HUDEP-2 (cell line): ENCODE measurements around the gene WSCD2.
A peak's percentile ranks its signal among the peaks of the same experiment; 100 is the strongest.

Source experiments
- DNase-seq, 76 experiments: peaks; one replicate each; lab custom pipeline; 2025; ENCODE audit not compliant: unreplicated experiment in 76 of 76; lab: John Stamatoyannopoulos, UW

Gene WSCD2

GRCh38 chr12:108152170-108152538 lies 23.1 kb downstream of the WSCD2 start:
- DNase-seq: no peak

- no peak for DNase-seq
These were observed 27.6 kb downstream of the WSCD2 start for GRCh38 chr12:108156717-108157116.

DNA sequence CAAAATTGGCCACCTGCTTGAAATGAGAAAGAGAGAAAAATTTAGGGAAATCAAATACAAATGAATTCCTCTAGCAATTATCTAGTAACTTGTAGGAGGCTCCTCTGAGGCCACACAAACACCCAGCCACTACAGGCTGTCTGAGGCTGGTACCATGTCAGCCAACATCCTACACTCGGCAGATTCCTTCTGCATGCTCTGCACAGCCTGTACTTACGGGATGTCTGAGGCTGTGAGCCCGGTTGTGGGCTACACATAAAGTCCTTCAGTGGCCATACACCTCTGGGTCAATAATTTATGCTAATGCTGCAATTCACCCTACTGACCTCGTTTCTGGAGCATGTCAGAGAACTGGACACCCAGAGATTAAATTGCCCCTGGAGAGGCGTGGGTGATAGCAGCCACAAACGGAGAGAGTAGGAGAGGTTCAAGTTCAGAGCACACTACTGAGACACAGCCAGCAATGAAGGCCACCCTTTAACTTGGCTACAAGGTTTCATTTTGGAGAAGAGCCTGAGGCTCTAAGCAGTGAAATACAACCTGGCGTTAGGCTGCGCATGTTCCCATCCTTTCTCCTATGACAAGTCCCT lies 28.9 kb downstream of the WSCD2 start:
- no peak for DNase-seq

GRCh38 chr12:108162207-108162606 lies 33.1 kb downstream of the WSCD2 start:
- no peak for DNase-seq

- no peak for DNase-seq
These were observed 37.4 kb downstream of the WSCD2 start for GRCh38 chr12:108166505-108166904.

DNA sequence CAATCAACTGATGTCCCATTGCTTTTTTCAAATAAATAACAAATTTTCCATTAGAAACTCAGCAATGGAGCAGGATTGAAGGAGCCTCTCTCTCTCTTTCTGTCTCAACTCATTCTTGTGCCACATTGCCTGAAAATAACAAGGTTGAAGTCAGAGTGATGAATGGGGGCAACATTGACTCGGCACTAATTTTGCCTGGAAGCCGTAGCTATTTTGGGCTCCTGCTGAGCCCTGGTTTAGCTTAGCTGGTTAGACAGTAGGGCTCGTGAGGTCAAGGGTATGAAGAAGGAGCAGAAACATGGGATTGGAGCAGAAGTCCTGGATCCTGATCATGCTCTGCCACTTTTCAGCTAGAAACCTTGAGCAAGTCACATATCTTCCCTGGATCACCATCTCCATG lies 38.9 kb downstream of the WSCD2 start:
- no peak for DNase-seq

DNA sequence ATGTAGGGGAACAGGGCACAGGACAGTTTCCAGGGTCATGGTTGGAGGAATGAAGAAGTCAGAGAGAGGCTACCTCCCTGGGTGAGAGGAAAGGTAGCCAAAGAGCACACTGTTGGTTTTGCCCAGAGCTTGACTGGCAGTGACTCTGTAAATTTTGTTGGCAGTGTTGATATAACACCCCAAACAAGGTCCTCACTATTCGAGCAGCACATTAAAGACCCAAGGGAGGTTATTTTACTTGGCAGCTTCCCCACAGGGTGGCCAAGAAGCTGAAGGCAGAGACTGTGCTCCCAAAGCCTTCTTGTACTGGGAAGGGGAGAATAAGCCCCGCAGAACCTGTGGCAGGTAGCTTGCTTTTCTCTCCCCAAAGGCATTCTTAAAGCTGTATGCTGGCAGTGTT lies 40.6 kb downstream of the WSCD2 start:
- DNase-seq: no peak

DNA sequence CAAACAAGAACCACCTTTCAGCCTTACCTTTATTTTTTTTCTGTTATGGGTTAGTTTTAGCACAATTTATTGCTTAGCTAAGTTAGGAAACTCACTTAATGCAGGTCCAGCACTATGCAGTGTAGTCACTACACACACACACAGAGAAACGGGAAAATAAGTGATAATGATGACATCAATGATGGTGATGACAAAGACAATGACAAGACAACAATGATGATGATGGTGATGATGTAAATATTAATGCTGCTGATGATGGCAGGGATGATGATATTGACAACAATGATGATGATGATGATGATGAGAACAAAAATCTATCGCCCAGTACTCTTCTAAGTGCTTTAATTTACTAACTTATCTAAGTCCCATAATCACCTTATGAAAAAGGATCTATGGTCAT lies 41.1 kb downstream of the WSCD2 start:
- DNase-seq: no peak

DNA sequence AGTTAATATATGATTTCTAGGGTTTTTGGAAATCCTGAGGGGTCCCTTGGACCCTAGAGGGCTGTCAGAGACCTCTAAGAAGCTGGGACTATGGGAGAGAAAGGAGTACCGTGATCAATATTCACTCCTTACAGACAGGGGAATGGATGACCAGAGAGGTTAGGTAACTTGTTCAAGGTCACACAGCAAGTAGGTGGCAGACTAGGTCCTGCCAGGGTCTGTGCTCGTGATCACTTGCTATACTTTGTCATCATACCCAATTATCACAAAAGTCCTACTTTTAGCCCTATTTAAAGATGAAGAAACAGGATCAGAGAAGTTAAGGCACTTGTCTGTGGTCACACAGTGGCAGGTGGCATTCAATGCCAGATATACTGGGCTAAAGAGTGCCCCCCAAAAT lies 42.9 kb downstream of the WSCD2 start:
- no peak for DNase-seq

GRCh38 chr12:108173160-108173559 lies 44.1 kb downstream of the WSCD2 start:
- no peak for DNase-seq

DNA sequence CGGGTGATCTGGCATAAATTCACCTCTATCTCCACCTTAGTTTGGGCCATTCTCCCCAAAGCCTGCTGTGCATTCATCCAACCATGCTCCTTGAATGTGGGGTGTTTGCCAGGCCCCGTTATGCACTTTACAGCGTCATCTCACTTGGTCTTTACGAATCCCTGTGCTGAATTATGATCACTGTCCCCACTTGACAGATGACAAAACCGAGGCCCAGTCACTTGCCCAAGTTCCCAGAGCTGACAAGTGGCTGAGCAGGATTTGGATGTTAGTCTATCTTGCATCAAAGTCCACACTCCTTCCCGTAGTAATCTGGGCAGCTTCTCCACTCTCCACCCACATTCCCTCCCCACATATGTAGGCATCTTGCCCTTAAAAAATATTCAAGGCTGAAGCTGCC lies 44.8 kb downstream of the WSCD2 start:
- no peak for DNase-seq

DNA sequence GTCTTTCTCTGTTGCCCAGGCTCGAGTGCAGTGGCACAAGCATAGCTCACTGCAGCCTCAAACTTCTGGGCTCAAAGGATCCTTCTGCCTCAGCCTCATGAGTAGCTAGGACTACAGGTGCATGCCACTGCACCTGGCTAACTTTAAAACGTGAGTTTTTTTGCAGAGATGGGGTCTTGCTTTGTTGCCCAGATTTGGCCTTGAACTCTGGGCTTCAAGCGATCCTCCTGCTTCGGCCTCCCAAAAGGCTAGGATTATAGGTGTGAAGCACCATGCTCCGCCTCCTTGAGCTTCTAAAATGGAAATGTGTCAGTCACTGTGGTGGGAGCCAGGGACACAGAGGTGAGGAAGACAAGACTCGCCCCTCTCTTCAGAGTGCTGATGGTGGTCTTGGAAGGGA lies 45.6 kb downstream of the WSCD2 start:
- no peak for DNase-seq

GRCh38 chr12:108175310-108175709 lies 46.2 kb downstream of the WSCD2 start:
- no peak for DNase-seq

GRCh38 chr12:108176292-108176691 lies 47.2 kb downstream of the WSCD2 start:
- DNase-seq: no peak

DNA sequence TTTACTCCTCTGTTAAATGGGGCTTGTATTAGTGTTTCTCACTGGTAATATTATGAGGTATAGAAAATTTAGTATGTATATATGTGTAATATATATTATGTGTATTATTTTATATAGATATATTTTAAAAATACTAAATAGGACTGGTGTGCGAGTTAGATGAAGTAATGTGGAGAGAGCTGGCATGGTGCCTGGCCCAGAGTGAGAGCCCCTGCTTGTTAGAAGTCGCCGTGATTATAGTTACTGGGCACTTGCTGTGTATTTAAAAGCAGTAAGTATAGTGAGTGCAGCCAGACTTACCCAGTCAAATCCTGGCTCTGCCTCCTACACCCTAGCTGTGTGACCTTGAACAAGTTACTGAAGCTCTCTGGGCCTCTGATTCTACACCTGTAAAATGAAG lies 48.0 kb downstream of the WSCD2 start:
- no peak for DNase-seq

DNA sequence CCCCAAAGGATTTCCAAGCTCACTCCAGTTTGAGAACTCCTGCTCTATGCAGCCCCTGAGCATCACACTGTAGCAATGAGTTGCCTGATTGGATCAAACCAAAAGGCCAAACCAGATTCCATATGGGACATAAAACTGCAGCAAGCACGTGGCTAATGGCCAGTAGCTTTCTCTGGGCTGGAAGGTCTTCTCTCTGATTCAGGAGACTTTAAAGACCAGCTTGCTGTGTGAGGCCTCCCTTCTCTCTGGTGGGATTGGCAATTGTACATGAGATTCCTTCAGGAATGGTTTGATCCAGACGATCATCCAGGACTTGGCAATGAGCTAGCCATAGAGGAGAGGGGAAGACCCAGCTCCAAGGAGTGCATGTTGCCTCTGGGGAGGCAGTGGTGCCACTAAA lies 50.2 kb downstream of the WSCD2 start:
- no peak for DNase-seq

GRCh38 chr12:108180255-108181094 lies 51.4 kb downstream of the WSCD2 start:
- DNase-seq: no peak

- DNase-seq: no peak
These were observed 52.0 kb downstream of the WSCD2 start for GRCh38 chr12:108181095-108181454.

GRCh38 chr12:108182096-108182495 lies 53.0 kb downstream of the WSCD2 start:
- DNase-seq: no peak

DNA sequence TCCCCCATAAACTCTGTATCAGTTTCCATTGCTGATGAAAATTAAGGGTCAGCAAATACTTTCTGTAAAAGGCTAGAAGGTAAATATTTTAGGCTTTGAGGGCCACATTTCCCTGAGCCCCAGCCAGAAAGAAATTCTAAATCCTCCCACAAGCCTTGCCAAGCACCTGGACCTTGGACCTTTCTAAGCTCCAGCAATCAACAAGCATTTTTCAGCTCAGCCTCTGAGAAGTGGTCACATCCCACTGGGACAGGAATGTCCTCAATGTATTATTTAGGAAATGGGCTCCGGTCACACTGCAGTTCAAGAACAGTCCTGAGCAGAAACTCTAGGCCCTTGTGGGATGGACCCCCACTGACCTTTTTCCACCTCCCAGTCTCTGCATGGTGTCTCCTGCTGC lies 55.9 kb downstream of the WSCD2 start:
- no peak for DNase-seq

DNA sequence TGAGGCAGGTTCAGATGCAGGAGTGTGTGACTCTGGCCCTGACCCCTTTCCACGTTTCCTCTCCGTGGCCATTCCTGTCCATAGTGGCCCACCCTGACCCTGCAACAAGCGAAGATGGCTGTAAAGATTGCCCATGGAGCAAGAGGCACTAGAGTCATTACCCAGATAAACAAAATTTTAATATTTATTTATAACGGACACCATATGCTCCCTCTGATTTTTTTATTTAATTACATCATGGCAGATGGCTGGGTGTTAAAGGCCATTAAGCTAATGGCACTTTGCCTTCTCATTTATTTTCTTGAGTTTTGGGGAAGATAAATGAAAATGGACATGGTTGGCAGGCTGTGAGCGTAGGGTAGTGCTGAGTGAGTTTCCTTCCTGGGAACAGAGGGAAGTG lies 58.7 kb downstream of the WSCD2 start:
- no peak for DNase-seq

DNA sequence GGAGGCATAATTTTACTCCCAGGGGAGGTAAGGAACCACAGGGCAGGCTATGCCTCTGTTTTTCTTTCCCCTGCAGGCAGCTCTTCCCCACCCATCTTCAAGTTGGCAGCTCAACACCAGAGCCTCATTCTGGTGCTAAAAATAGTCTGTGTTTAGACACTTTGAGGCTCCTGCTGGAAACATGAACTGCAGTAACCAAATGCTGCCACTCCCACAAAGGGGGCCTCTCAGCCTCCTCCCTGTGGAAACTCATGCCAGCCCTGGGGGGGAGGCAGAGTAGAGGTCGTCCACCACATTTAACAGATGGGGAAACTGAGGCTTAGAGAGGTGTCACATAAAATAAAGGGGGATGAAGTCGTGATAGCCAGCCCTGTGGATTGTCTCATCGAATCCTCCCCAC lies 61.4 kb downstream of the WSCD2 start:
- peak in 1 of 76 experiments; percentile 9 for DNase-seq

- DNase-seq: no peak
These were observed 62.0 kb downstream of the WSCD2 start for GRCh38 chr12:108191086-108191485.
